Loucy (cell line): ENCODE measurements around the gene TCAIM.

Source experiments
- EZH2phosphoT487 ChIP-seq: fragments of 200-600 bp; IDR thresholded peaks from 2 replicates; pipeline ENCODE4 v1.6.1; 2018; ENCODE audit warnings: antibody characterized with exemption, mild to moderate bottlenecking, moderate library complexity, borderline replicate concordance
- TF ChIP-seq, protein P1 (sequence below): fragments of 200-600 bp; sonication (generic); conservative IDR thresholded peaks from 2 replicates; pipeline ENCODE4 v1.5.1; 2014; ENCODE audit warnings: mild to moderate bottlenecking, antibody characterized with exemption, low read length

- TF ChIP-seq, protein P1, sequence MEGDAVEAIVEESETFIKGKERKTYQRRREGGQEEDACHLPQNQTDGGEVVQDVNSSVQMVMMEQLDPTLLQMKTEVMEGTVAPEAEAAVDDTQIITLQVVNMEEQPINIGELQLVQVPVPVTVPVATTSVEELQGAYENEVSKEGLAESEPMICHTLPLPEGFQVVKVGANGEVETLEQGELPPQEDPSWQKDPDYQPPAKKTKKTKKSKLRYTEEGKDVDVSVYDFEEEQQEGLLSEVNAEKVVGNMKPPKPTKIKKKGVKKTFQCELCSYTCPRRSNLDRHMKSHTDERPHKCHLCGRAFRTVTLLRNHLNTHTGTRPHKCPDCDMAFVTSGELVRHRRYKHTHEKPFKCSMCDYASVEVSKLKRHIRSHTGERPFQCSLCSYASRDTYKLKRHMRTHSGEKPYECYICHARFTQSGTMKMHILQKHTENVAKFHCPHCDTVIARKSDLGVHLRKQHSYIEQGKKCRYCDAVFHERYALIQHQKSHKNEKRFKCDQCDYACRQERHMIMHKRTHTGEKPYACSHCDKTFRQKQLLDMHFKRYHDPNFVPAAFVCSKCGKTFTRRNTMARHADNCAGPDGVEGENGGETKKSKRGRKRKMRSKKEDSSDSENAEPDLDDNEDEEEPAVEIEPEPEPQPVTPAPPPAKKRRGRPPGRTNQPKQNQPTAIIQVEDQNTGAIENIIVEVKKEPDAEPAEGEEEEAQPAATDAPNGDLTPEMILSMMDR: no peak
- TF ChIP-seq EZH2phosphoT487: no peak
Observed at GRCh38 chr3:44437800-44438199, 99.2 kb downstream of the TCAIM start.
